CD4-positive, alpha-beta T cell (primary cell): ENCODE measurements around the gene GRAP. TPM values are rescaled to one million over a fixed set of nuclear protein-coding genes. Genes with fewer than 3 reads are reported as not detected.

Source experiments
- ATAC-seq: fragments of 200-7000 bp; cut with Tn5 transposase; one replicate; pipeline ENCODE4 v1.10.0; 2022; ENCODE audit warnings: mild to moderate bottlenecking; ENCODE audit not compliant: poor library complexity
- CTCF ChIA-PET: fragments of 350-600 bp; sonication (Branson Sonifier 250); formaldehyde crosslinking; loops from one replicate; lab custom pipeline; 2021; ENCODE audit warnings: antibody characterized with exemption, inconsistent platforms; lab: Charles Lee
- POLR2A ChIA-PET: fragments of 350-600 bp; sonication (Branson Sonifier 250); formaldehyde crosslinking; loops from one replicate; lab custom pipeline; 2021; ENCODE audit warnings: antibody characterized with exemption, inconsistent platforms; lab: Charles Lee
- DNase-seq, 14 experiments: peaks; one replicate each; pipeline ENCODE4 v3.0.0-alpha.2; 2013 to 2020; ENCODE audit warnings: mixed read lengths in 2 of 14
- H3K27ac ChIP-seq, 2 donors: one replicate each; pipeline versions ENCODE4 v1.5.1 to v1.7.0; 2013; ENCODE audit warnings: low read length in 2 of 2, low read depth in 1 of 2, mild to moderate bottlenecking in 1 of 2
- H3K27me3 ChIP-seq, 2 experiments: 1 replicate in 1 of 2; 2 replicates in 1 of 2; pipeline versions ENCODE4 v1.6.1 to v1.7.0; 2013; ENCODE audit warnings: low read length in 2 of 2, control low read depth in 1 of 2, mild to moderate bottlenecking in 1 of 2, moderate library complexity in 1 of 2; ENCODE audit not compliant: insufficient read depth in 2 of 2, control insufficient read depth in 1 of 2
- H3K36me3 ChIP-seq: one replicate; pipeline ENCODE4 v1.6.1; 2013; ENCODE audit warnings: low read length, control low read depth; ENCODE audit not compliant: insufficient read depth
- H3K4me1 ChIP-seq: one replicate; pipeline ENCODE4 v1.6.1; 2013; ENCODE audit warnings: low read length, control low read depth; ENCODE audit not compliant: insufficient read depth
- H3K4me3 ChIP-seq: one replicate; pipeline ENCODE4 v1.5.1; 2013; ENCODE audit warnings: mild to moderate bottlenecking, low read length, moderate library complexity
- H3K9me3 ChIP-seq, 2 experiments: 1 replicate in 1 of 2; 2 replicates in 1 of 2; pipeline versions ENCODE4 v1.6.1 to v1.7.0; 2013; ENCODE audit warnings: low read length in 2 of 2, mild to moderate bottlenecking in 2 of 2, control low read depth in 1 of 2, moderate library complexity in 1 of 2; ENCODE audit not compliant: control insufficient read depth in 1 of 2, insufficient read depth in 1 of 2
- H3K27ac Mint-ChIP-seq: one replicate; pipeline ENCODE4 v1.8.0; 2020; ENCODE audit warnings: mixed read lengths
- H3K27me3 Mint-ChIP-seq: one replicate; pipeline ENCODE4 v1.8.0; 2021; ENCODE audit warnings: mixed read lengths
- H3K36me3 Mint-ChIP-seq: one replicate; pipeline ENCODE4 v1.8.0; 2021; ENCODE audit warnings: low read depth, mixed read lengths
- H3K4me1 Mint-ChIP-seq: one replicate; pipeline ENCODE4 v1.8.0; 2021; ENCODE audit warnings: low read depth, mixed read lengths
- H3K4me3 Mint-ChIP-seq: one replicate; pipeline ENCODE4 v1.8.0; 2020; ENCODE audit warnings: mild to moderate bottlenecking, mixed read lengths
- H3K9me3 Mint-ChIP-seq: one replicate; pipeline ENCODE4 v1.8.0; 2020; ENCODE audit warnings: mixed read lengths
- CTCF ChIP-seq: fragments of 200-600 bp; IDR thresholded peaks from one replicate; pipeline ENCODE4 v1.8.0; 2022; ENCODE audit warnings: antibody characterized with exemption, mild to moderate bottlenecking
- intact Hi-C, 2 experiments: fragments of 100-400 bp; cut with DNase I in 1 of 2; cut with micrococcal nuclease in 1 of 2; formaldehyde crosslinking; loops; one replicate each; pipeline versions ENCODE4 v1.15.1 to v1.9.0; 2023 to 2025; cut with DNase I, micrococcal nuclease
- total RNA-seq, 174 experiments: library from RNA in 2 of 174; stranded (reverse) in 2 of 174; gene quantifications; one replicate each; pipeline ENCODE4 v1.2.3 and lab custom pipeline; 2021 to 2026

GRAP gene
- total RNA-seq, 2 experiments from 2014 or later: 20.1 to 20.4 TPM

- Mint-ChIP-seq H3K27ac (no peak overlapping the region), H3K36me3 (peaks cover 14% of the 10 kb centered on the region), H3K27me3 (no peaks in the 10 kb centered on the region), H3K4me3 (no peak overlapping the region), H3K4me1 (peaks cover 20% of the 10 kb centered on the region), H3K9me3 (peaks cover 2% of the 10 kb centered on the region)
- no peaks in the 10 kb centered on the region for H3K27me3 ChIP-seq
- H3K9me3 ChIP-seq: peaks cover 0 to 13% of the 10 kb centered on the region in 2 experiments
- DNase-seq: no peak
- H3K27ac ChIP-seq: no peak overlapping the region
- intact Hi-C loops: no loop called here
- no peak overlapping the region for H3K4me3 ChIP-seq
- peaks cover 2% of the 10 kb centered on the region for H3K36me3 ChIP-seq
- no peak for TF ChIP-seq CTCF
- ChIA-PET POLR2A (interaction anchor here (1.4 kb wide), 1 partner anchor 10 kb away, joined by 4 read pairs; no protein-coding TSS in a partner anchor), CTCF (no interaction called here)
- no peak for ATAC-seq
- peaks cover 40% of the 10 kb centered on the region for H3K4me1 ChIP-seq
Observed at GRCh38 chr17:18993905-18994526, 52.7 kb downstream of the GRAP start.

GRCh38 chr17:18992454-18993130, 54.2 kb downstream of the GRAP start:
- peaks cover 17% of the 10 kb centered on the region for H3K36me3 Mint-ChIP-seq
- no peak overlapping the region for H3K4me3 Mint-ChIP-seq
- Histone ChIP-seq H3K4me3 (no peak overlapping the region), H3K4me1 (peaks cover 35% of the 10 kb centered on the region), H3K36me3 (peaks cover 8% of the 10 kb centered on the region), H3K27me3 (no peaks in the 10 kb centered on the region), H3K27ac (no peak overlapping the region), H3K9me3 (peaks cover 0 to 13% of the 10 kb centered on the region in 2 experiments)
- H3K9me3 Mint-ChIP-seq: peaks cover 2% of the 10 kb centered on the region
- H3K4me1 Mint-ChIP-seq: peaks cover 20% of the 10 kb centered on the region
- CTCF ChIA-PET: no interaction called here
- no peak overlapping the region for H3K27ac Mint-ChIP-seq
- TF ChIP-seq CTCF: no peak
- ATAC-seq: peak; percentile 77
- POLR2A ChIA-PET: no interaction called here
- intact Hi-C loops: no loop called here
- no peaks in the 10 kb centered on the region for H3K27me3 Mint-ChIP-seq
- DNase-seq: peak in 9 of 14 experiments; percentile 12 to 80 (median 32)

- no peak for TF ChIP-seq CTCF
- H3K36me3 Mint-ChIP-seq: peaks cover 18% of the 10 kb centered on the region
- H3K36me3 ChIP-seq: peaks cover 9% of the 10 kb centered on the region
- peaks cover 20% of the 10 kb centered on the region for H3K4me1 Mint-ChIP-seq
- DNase-seq (no peak), ATAC-seq (no peak)
- intact Hi-C loops: no loop called here
- ChIA-PET POLR2A (interaction anchor here (1.2 kb wide), 1 partner anchor 12 kb away, joined by 5 read pairs; the partner anchor contains the start of gene FAM83G), CTCF (no interaction called here)
- no peaks in the 10 kb centered on the region for H3K27me3 Mint-ChIP-seq
- H3K27ac ChIP-seq: no peak overlapping the region
- H3K4me3 Mint-ChIP-seq: no peak overlapping the region
- no peak overlapping the region for H3K27ac Mint-ChIP-seq
- peaks cover 35% of the 10 kb centered on the region for H3K4me1 ChIP-seq
- no peak overlapping the region for H3K4me3 ChIP-seq
- H3K27me3 ChIP-seq: no peaks in the 10 kb centered on the region
- H3K9me3 ChIP-seq: peaks cover 0 to 12% of the 10 kb centered on the region in 2 experiments
- H3K9me3 Mint-ChIP-seq: peaks cover 2% of the 10 kb centered on the region
Observed at GRCh38 chr17:18991531-18992315, 55.0 kb downstream of the GRAP start.
